Measurements from ENCODE around the gene FREM1.

Gene FREM1

GRCh38 chr9:14829204-14829603 is 81.0 kb downstream of the FREM1 start:
- TF ChIP-seq CTCF (IDR thresholded peaks at IDR 0.05; ENCODE audit: insufficient read depth, low read length, poor library complexity, severe bottlenecking): no peak
- H3K27me3 ChIP-seq (replicated peaks; ENCODE audit: control insufficient read depth, insufficient read depth, low read length): no peaks in the 10 kb centered on the region
- DNase-seq (ENCODE audit: extremely low read depth, insufficient read length): no peak
- H3K36me3 ChIP-seq (ENCODE audit: control insufficient read depth, insufficient read depth, low read length): no peaks in the 10 kb centered on the region
- H3K4me3 ChIP-seq (replicated peaks; ENCODE audit: low read depth, low read length): no peak overlapping the region

DNA sequence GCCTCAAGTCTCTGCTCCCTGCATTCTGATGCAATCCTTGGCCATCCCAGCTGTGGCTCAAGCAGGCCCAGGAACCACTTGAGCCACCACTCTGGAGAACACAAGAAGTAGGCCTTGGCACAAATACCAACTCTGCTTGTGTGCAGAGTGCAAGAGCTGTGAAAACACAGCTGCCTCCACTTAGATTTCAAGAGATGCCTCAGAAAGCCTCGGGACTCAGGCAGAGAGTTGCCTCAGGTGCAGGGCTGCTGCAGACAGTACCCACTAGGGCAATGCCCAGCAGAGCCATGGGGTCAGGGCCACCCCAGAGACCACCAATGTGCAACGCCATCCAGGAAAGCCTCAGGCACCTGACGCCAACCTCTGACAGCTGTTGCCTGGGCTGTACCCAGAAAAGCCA is 82.4 kb downstream of the FREM1 start:
- DNase-seq (ENCODE audit: extremely low read depth, insufficient read length): no peak
- TF ChIP-seq CTCF (IDR thresholded peaks at IDR 0.05; ENCODE audit: insufficient read depth, low read length, poor library complexity, severe bottlenecking): no peak
- Histone ChIP-seq H3K36me3 (ENCODE audit: control insufficient read depth, insufficient read depth, low read length) (no peaks in the 10 kb centered on the region), H3K27me3 (replicated peaks; ENCODE audit: control insufficient read depth, insufficient read depth, low read length) (no peaks in the 10 kb centered on the region), H3K4me3 (replicated peaks; ENCODE audit: low read depth, low read length) (no peak overlapping the region)

DNA sequence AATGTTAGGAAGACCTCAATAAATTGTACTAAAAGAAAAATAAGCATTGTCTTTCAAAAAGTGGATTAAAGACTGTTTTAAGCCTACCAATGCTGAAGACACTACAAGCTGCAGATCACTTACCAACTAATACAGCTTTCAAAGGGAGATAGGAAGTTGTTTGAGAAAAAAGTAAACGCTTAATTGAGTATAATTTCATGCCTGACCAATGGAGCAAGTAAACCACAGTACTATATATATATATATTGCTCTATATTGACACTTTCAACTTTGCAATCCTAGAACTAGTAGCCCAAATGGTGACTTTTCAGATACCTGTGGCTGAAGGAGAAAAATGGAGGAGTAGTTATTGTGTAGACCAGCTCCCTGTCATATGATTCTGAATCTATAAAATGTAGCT is 85.7 kb downstream of the FREM1 start:
- Histone ChIP-seq H3K27me3 (replicated peaks; ENCODE audit: control insufficient read depth, insufficient read depth, low read length) (no peaks in the 10 kb centered on the region), H3K36me3 (ENCODE audit: control insufficient read depth, insufficient read depth, low read length) (no peaks in the 10 kb centered on the region), H3K4me3 (replicated peaks; ENCODE audit: low read depth, low read length) (no peak overlapping the region)
- DNase-seq (ENCODE audit: extremely low read depth, insufficient read length): no peak
- TF ChIP-seq CTCF (IDR thresholded peaks at IDR 0.05; ENCODE audit: insufficient read depth, low read length, poor library complexity, severe bottlenecking): no peak

DNA sequence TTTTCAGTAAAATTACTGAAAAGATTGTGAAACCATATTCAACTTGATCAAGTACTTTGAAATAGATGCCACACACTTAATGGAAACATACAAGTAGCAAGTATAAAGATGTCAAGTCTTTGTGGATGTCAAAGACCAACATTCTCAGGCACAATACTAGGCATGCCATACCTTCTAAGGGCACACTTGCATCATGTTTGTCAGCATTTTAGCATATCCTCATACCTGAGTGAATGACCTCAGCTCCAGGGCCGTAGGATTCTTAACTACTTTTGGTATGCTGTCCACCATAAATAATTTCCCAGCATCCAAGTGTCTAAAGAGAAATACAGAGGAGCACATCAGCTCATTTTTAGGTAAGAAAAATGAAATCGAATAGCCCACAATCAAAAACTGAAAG is 86.4 kb downstream of the FREM1 start:
- H3K36me3 ChIP-seq (ENCODE audit: control insufficient read depth, insufficient read depth, low read length): no peaks in the 10 kb centered on the region
- no peak for TF ChIP-seq CTCF (IDR thresholded peaks at IDR 0.05; ENCODE audit: insufficient read depth, low read length, poor library complexity, severe bottlenecking)
- no peaks in the 10 kb centered on the region for H3K27me3 ChIP-seq (replicated peaks; ENCODE audit: control insufficient read depth, insufficient read depth, low read length)
- no peak overlapping the region for H3K4me3 ChIP-seq (replicated peaks; ENCODE audit: low read depth, low read length)
- DNase-seq (ENCODE audit: extremely low read depth, insufficient read length): no peak

GRCh38 chr9:14822666-14823065 is 87.6 kb downstream of the FREM1 start:
- DNase-seq (ENCODE audit: extremely low read depth, insufficient read length): no peak
- no peak for TF ChIP-seq CTCF (IDR thresholded peaks at IDR 0.05; ENCODE audit: insufficient read depth, low read length, poor library complexity, severe bottlenecking)
- Histone ChIP-seq H3K27me3 (replicated peaks; ENCODE audit: control insufficient read depth, insufficient read depth, low read length) (no peaks in the 10 kb centered on the region), H3K4me3 (replicated peaks; ENCODE audit: low read depth, low read length) (no peak overlapping the region), H3K36me3 (ENCODE audit: control insufficient read depth, insufficient read depth, low read length) (no peaks in the 10 kb centered on the region)

DNA sequence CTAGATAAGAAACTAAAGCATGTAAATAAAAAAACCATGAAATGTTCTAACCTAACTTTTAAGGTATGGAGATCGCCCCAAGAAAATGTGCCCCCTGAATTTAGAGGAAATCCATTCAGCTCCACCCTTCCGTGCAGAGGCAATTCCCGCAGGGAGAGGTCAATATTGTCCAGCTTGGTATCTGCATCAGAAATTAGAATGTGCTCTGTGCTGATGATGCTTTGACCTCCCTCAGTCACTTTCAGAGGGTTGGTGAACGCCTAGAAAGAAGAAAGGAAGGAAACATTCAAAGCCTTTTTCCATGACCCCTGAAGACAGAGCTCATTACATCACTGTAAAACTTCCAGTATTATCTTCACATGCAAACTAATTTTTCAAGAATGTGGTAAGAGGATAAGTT is 91.0 kb downstream of the FREM1 start:
- no peak for TF ChIP-seq CTCF (IDR thresholded peaks at IDR 0.05; ENCODE audit: insufficient read depth, low read length, poor library complexity, severe bottlenecking)
- Histone ChIP-seq H3K4me3 (replicated peaks; ENCODE audit: low read depth, low read length) (no peak overlapping the region), H3K36me3 (ENCODE audit: control insufficient read depth, insufficient read depth, low read length) (no peaks in the 10 kb centered on the region), H3K27me3 (replicated peaks; ENCODE audit: control insufficient read depth, insufficient read depth, low read length) (no peaks in the 10 kb centered on the region)
- no peak for DNase-seq (ENCODE audit: extremely low read depth, insufficient read length)

Data from GM06990 (cell line).